GM11168 (cell line): Measurements from ENCODE around the gene TRUB1.

Source experiments
- in situ Hi-C: fragments of 300-500 bp; cut with MboI; formaldehyde crosslinking; loops from one replicate; pipeline ENCODE4 v1.12.0; 2022; ENCODE audit warnings: low sequenced_read_pairs; ENCODE audit not compliant: unreplicated experiment

TRUB1 gene

DNA sequence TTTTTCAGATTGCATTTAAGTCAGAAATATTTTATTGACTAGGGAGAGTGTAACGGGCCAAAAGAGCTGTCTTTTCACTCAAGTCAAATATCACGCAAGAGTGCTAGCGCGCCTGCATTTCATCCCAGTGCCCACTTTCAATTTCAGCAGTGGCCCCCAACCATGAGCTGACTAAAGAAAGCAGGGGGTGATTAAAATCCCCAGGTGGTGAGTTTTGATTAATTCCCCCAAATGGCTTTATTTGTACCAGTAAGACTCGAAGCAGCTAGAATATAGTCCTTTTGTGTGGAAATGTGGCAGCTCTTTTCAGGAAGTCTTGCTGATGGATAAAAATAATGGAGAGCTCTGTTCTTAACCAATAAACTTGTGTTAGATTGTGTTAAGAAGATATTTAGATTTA lies 35.3 kb downstream of the TRUB1 start:
- in situ Hi-C loops: no loop called here

- in situ Hi-C loops: no loop called here
These were observed 36.0 kb downstream of the TRUB1 start for GRCh38 chr10:114973997-114974396.

DNA sequence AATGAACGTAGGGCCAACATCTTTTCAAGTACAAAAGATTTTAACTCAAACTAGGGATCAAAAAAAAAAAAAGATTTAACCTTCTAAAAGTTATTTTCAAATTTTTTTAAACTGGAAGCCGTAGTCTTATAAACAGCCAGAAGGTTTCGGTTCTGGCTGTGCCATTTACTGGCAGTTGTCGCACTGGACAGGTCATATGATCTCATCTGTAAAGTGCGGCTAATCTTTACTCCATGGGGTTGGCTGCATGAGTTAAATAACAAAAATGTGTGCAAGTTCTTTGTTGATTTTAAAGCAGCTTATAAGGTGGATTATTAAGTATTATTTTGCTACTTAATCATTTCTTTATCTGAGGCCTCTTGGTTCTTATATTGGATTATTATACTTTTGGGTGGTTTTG lies 36.6 kb downstream of the TRUB1 start:
- in situ Hi-C loops: no loop called here

- in situ Hi-C loops: no loop called here
These were observed 37.1 kb downstream of the TRUB1 start for GRCh38 chr10:114975091-114975490.

DNA sequence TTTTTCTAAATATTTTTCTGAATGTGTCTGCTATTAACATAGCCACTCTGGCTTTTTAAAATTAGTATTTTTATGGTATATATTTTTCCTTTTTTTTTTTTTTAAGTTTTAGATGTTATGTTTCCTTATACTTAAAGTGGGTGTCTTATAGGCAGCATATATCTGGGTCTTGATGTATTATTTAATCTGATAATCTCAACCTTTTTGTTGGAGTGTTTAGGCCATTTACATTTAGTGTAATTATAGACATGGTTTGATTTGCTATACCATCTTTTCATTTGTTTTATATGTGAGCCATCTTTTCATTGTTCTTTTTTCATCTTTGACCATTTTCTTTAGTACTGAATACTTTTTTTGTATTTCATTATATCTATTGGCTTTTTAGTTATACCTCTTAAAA lies 45.0 kb downstream of the TRUB1 start:
- in situ Hi-C loops: no loop called here

DNA sequence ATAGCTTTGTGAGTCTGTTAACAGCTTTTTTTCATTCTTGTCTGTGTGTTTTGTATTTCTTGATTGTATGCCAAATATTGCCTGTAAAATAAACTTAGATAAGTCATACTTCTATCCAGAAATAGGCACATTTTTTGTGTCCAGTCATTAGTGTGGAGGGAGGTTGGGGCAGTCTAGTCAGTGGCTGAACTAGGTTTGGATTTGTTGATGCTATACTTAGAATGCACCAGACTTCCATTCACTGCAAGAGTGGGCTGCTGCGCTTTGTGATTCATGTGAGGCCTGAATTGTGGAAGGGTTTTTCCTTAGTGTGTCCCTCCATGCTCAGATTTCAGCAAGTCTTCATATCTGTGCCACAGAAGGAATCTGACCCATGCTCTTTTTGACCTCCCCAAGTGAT lies 50.0 kb downstream of the TRUB1 start:
- in situ Hi-C loops: no loop called here

DNA sequence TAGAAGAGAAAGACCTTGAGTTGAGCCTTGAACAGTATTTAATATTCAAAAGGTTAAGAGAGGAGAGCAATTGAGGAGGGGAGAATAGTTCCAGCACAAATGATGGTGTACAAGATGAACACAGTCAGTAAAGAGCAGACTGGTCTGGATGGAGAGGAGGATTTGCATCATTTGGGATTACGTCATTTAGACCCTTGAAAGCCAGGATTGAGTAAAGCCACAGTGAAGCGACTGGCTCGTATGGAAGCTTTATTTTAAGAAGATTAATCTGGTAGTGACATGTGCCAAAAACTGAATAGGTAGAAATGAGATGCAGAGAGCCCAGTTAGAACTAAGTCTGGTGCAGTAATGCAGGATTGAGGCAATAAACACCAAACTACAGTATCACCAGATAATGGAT lies 52.6 kb downstream of the TRUB1 start:
- in situ Hi-C loops: no loop called here

DNA sequence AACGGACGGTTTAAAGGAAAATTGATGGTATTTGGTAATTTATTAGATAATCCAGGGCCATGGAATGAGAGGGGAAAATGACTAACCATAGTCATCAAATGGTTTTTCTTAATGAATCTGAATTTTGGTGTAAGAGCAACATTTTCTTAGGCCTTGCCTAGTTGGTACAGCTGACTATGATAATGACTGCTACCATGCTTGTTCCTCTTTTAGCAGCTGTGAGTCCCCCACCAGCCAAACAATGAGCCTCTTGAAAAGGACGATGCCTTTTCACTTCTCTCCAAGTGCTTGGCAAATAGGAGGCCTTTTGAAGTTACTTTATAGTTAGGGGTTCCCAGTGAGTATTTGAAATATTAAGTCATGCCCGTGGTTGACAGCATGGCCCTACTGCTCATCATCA lies 53.0 kb downstream of the TRUB1 start:
- in situ Hi-C loops: no loop called here

DNA sequence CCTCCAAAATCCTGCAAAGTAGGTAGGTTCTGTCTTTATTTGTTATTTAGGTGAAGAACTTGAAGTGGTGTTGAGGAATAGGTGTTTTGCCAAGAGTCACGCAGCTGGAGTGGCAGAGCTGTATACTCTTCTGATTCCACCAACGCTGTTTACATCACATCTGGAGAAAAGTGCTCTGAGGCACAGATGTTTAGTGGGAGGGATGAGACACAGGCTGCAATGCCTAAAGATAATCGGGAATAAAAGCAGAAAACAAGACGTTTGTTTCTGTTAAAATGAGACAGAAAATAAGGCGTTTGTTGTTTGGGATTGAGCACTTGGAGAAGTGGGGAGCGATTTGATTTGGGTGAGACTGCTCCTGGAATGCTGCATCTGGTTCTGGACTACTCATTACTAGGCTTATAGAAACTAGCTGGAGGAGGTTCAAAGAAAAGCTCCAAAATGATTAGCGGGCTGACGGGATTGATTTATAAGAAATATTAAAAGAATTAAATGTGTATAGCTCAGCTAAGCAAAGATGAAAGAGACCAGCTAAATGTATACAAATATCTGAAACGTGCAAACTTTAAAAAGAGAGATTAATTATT lies 54.3 kb downstream of the TRUB1 start:
- in situ Hi-C loops: no loop called here

GRCh38 chr10:114995468-114996247 lies 57.7 kb downstream of the TRUB1 start:
- in situ Hi-C loops: no loop called here

DNA sequence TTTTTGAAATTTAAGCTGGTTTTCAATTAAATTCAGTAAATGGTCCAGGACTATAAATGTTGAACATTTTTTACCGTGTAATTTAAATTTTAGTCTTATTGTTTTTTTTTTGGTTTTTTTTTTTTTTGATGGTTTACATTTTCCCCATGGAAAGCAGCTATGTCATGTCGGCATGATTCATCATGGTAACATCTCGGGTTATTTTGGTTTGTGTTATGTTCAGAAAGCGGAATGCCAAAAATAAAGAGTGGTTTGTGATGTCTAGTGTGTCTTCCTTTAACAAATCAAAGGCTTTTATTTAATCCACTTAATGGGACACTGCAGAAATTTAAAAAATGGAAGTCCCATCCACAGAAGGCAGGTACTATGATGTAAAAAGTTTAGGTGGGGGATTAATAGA lies 58.5 kb downstream of the TRUB1 start:
- in situ Hi-C loops: no loop called here

DNA sequence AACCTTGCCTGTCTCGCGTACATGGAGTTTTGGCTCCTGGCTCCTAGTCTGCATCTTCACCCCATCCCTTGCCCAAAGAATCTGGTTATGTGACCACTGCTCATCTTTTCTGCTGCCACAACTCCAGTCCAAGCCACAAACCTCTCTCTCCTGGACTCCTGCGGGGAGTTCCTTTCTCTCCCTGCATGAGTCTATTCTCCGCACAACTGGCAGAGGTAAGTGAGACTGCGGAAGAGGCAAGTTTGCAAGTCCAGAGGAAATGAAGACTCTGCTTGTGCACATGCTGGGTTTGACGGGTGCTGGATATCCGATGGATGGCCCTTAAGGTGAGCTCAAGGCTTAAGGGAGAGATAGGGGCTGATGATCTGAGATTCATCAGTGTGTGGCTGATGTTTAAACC lies 61.0 kb downstream of the TRUB1 start:
- in situ Hi-C loops: no loop called here

GRCh38 chr10:115001506-115002381 lies 63.7 kb downstream of the TRUB1 start:
- in situ Hi-C loops: no loop called here

DNA sequence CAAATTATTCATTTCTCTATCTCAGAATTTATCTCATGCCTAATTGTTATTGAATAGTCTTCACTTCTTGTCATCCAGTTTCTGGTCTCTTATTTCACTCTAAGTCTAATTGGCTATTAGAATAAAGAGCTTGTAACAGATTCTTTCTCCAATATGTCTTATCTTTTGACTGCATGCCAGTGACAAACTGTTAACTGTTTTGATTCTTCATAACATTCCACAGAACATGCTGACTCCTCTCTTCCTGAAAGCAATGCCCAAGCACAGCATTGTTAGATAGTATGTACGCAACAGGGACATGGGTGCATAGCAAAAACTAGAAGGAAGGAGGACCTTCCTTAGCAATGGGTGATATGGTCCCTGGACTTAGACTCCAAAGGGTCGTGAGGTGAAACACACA lies 65.4 kb downstream of the TRUB1 start:
- in situ Hi-C loops: no loop called here

DNA sequence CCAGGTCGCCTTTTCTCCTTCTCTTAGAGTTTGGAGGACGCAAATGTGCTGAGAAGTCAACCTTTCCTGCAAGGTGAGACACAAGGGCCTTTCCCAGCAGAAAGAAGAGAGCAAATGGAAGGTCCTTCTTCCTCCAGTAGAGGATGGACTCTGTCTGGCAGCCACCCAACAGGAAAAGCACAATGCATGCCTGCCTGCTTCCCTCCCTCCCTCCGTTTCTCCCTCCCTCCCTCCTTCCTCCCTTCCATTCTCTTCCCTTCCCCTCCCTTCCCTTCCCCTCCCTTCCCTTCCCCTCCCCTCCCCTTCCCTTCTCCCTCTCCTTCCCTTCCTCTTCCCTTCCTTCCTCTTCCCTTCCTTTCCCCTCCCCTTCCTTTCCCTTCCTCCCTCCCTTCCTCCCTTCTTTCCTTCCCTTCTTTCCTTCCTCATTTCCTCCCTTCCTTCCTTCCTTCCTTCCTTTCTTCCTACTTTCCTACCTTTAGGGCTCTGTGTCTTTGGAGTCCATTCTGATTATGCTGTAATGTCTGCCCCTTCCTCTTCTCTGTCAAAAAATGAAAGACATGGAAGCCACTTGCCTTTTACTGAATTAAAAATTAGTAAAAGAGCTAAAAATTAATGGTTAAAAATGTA lies 66.4 kb downstream of the TRUB1 start:
- in situ Hi-C loops: no loop called here

GRCh38 chr10:115005771-115006170 lies 67.8 kb downstream of the TRUB1 start:
- in situ Hi-C loops: no loop called here

- in situ Hi-C loops: no loop called here
These were observed 80.4 kb downstream of the TRUB1 start for GRCh38 chr10:115018185-115018931.

GRCh38 chr10:115020449-115020848 lies 82.5 kb downstream of the TRUB1 start:
- in situ Hi-C loops: no loop called here

DNA sequence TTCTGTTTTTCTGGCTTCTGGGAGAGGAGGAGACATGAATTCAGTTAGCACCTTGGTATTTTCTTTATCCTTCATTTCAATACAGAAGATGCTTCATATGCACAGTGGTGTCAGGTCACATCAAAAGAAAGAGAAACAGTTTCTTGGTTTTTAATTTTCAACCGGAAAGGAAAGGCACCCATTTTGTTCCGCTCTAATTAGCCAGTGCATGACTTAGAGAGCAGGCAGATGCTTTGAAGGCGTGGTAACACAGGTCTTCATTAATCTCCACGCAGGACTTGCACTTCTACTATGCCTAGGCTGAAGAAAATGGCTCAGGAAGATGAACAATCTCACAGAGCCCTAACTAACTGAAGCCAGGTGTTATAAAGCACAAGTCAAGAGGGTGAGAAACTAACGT lies 84.7 kb downstream of the TRUB1 start:
- in situ Hi-C loops: no loop called here

DNA sequence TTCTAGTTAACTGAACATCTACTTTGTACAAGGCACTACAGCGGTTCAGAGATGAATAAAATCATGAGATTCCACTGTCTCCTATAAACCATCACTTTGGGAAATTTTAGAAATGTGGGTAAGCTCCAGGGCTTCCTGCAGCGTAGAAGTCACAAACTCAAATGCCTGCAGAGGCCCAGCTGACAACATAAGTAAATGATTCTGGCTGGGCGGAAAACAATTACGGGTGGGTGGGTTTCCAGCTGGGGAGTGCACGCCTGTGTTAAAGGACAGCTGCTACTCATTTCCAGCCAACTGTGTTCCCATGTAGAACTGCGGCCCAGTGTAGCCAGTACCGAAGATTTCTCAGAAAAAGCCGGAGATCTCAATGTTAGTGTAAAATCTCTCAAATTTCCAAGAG lies 85.7 kb downstream of the TRUB1 start:
- in situ Hi-C loops: no loop called here
